SK-N-SH treated with all-trans-retinoic acid at 6 μM for 48 hours (cell line): ENCODE results near the gene PAXIP1.

Experiments used
- ARNTL ChIP-seq: fragments of 450-650 bp; formaldehyde crosslinking; IDR thresholded peaks from 2 replicates; pipeline ENCODE4 v1.5.0; 2020; ENCODE audit warnings: low read depth, mild to moderate bottlenecking, moderate library complexity, borderline replicate concordance
- BACH2 ChIP-seq: fragments of 250-450 bp; sonication (Bioruptor Pico); IDR thresholded peaks from 2 replicates; pipeline ENCODE4 v1.9.0; 2021; ENCODE audit warnings: mild to moderate bottlenecking, borderline replicate concordance
- OSR1 ChIP-seq: fragments of 250-450 bp; sonication (Bioruptor Pico); IDR thresholded peaks from 2 replicates; pipeline ENCODE4 v1.8.0; 2022; ENCODE audit warnings: moderate library complexity, mild to moderate bottlenecking, inconsistent platforms
- SNAI2 ChIP-seq: fragments of 250-450 bp; sonication (Bioruptor Pico); IDR thresholded peaks from 2 replicates; pipeline ENCODE4 v1.5.0; 2020; ENCODE audit warnings: mild to moderate bottlenecking, moderate library complexity
- TOX ChIP-seq: fragments of 250-450 bp; sonication (Bioruptor Pico); IDR thresholded peaks from 2 replicates; pipeline ENCODE4 v1.8.0; 2021; ENCODE audit warnings: mild to moderate bottlenecking, moderate library complexity, borderline replicate concordance
- ZNF565 ChIP-seq: fragments of 450-650 bp; formaldehyde crosslinking; conservative IDR thresholded peaks from 2 replicates; pipeline ENCODE4 v1.5.0; 2020; ENCODE audit warnings: low read depth, mild to moderate bottlenecking, moderate library complexity
- TF ChIP-seq, protein P1 (sequence below): fragments of 250-450 bp; sonication (Bioruptor Pico); IDR thresholded peaks from 2 replicates; pipeline ENCODE4 v1.8.0; 2020; ENCODE audit warnings: mild to moderate bottlenecking, moderate library complexity, borderline replicate concordance
- TF ChIP-seq, protein P2 (sequence below): fragments of 250-450 bp; sonication (Bioruptor Pico); IDR thresholded peaks from 2 replicates; pipeline ENCODE4 v1.8.0; 2021; ENCODE audit warnings: low read depth, mild to moderate bottlenecking, moderate library complexity, borderline replicate concordance

DNA sequence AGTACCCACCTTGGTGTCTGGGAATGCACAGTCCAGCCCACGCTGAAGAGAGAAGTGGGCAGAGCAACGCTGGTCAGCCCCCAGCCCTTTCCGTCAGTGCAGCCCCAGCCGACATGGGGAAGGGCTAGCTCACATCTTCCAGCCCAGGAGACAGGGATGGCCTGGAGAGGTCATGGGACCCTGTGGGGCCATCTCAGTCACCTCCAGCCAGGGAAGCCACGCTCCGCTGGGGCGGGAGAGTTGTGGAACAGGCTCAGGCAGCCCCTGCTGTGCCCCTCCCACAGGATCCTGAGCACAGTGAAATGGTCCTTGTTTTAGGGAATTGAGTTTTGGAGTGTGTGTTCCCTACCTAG is 85.1 kb downstream of the PAXIP1 start:
- TF ChIP-seq, protein P1, sequence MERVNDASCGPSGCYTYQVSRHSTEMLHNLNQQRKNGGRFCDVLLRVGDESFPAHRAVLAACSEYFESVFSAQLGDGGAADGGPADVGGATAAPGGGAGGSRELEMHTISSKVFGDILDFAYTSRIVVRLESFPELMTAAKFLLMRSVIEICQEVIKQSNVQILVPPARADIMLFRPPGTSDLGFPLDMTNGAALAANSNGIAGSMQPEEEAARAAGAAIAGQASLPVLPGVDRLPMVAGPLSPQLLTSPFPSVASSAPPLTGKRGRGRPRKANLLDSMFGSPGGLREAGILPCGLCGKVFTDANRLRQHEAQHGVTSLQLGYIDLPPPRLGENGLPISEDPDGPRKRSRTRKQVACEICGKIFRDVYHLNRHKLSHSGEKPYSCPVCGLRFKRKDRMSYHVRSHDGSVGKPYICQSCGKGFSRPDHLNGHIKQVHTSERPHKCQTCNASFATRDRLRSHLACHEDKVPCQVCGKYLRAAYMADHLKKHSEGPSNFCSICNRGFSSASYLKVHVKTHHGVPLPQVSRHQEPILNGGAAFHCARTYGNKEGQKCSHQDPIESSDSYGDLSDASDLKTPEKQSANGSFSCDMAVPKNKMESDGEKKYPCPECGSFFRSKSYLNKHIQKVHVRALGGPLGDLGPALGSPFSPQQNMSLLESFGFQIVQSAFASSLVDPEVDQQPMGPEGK (CRISPR knock-in tag) = no peak
- no peak for TF ChIP-seq BACH2 (CRISPR knock-in tag)
- no peak for TF ChIP-seq OSR1 (CRISPR knock-in tag)
- no peak for TF ChIP-seq ARNTL
- TF ChIP-seq, protein P2, sequence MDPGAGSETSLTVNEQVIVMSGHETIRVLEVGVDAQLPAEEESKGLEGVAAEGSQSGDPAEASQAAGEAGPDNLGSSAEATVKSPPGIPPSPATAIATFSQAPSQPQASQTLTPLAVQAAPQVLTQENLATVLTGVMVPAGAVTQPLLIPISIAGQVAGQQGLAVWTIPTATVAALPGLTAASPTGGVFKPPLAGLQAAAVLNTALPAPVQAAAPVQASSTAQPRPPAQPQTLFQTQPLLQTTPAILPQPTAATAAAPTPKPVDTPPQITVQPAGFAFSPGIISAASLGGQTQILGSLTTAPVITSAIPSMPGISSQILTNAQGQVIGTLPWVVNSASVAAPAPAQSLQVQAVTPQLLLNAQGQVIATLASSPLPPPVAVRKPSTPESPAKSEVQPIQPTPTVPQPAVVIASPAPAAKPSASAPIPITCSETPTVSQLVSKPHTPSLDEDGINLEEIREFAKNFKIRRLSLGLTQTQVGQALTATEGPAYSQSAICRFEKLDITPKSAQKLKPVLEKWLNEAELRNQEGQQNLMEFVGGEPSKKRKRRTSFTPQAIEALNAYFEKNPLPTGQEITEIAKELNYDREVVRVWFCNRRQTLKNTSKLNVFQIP (CRISPR knock-in tag) = no peak
- no peak for TF ChIP-seq TOX (CRISPR knock-in tag)
- no peak for TF ChIP-seq ZNF565 (CRISPR knock-in tag)
- TF ChIP-seq SNAI2 (CRISPR knock-in tag) = no peak
